GM12874 (cell line): ENCODE data around the gene SNRNP35.

ENCODE experiments used
- CTCF ChIP-seq: IDR thresholded peaks from 2 replicates; pipeline ENCODE4 v1.5.1; 2011; ENCODE audit warnings: low read depth, mild to moderate bottlenecking, control low read depth, low read length, moderate library complexity; ENCODE audit not compliant: insufficient read depth

The SNRNP35 gene

GRCh38 chr12:123506843-123507236 is 48.9 kb downstream of the SNRNP35 start:
- no peak for TF ChIP-seq CTCF

GRCh38 chr12:123512838-123513665 is 55.1 kb downstream of the SNRNP35 start:
- no peak for TF ChIP-seq CTCF

- TF ChIP-seq CTCF = no peak
Observed at GRCh38 chr12:123513805-123514204, 55.9 kb downstream of the SNRNP35 start.

GRCh38 chr12:123516216-123516780 is 58.4 kb downstream of the SNRNP35 start:
- TF ChIP-seq CTCF = no peak
